Prostate gland (tissue), 2 donors: ENCODE measurements around the gene CDK1.

Source experiments
- POLR2A ChIP-seq: fragments of 450-650 bp; IDR thresholded peaks from one replicate; pipeline ENCODE4 v1.6.1; 2016; ENCODE audit warnings: antibody characterized with exemption, mild to moderate bottlenecking
- POLR2AphosphoS5 ChIP-seq: sonication (generic); formaldehyde crosslinking; IDR thresholded peaks from one replicate; pipeline ENCODE4 v1.6.1; 2017; ENCODE audit warnings: antibody characterized with exemption
- TF ChIP-seq, protein P1 (sequence below), 4 experiments: fragments of 200-600 bp in 2 of 4; fragments of 450-650 bp in 2 of 4; sonication (generic) in 2 of 4; IDR thresholded peaks; 1 replicate in 3 of 4; 2 replicates in 1 of 4; pipeline ENCODE4 v1.5.1; 2016 to 2019; ENCODE audit warnings: antibody characterized with exemption in 4 of 4, mild to moderate bottlenecking in 2 of 4, moderate library complexity in 2 of 4

DNA sequence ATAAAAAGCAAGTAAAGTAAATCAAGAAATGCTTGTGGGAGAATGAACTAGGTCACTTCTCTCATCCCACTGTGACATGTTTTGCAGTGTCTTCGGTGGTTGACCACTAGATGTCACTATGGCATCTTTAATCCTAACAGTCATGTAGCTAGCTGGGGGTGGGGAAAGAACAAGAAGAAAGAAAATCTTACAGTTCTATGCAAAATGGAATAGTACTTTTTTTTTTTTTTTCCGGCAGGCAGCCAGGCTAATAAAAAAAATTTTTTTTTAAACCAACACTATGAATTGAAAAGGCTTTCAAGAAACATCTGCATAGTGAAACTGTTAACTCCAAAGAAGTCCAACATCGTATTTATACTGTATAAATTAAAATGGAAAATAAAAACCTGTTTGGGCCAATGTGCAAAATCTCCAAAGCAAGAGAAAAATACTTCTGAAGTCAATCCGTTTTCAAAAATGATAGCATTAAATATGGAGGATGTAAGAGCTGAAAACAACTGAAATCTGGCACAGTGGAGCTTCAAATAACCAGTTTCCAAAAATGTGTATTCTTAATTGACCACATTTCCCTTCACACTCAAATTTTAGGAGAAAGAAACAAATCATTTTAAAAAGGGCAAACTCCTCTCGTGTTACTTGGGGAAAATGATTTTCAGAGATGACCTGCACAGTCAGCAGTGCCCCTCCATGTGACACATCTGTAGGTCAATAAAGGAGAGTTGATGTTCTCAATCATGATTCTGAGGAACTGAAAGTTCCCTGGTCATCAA, 38.5 kb downstream of the CDK1 start:
- TF ChIP-seq, protein P1, sequence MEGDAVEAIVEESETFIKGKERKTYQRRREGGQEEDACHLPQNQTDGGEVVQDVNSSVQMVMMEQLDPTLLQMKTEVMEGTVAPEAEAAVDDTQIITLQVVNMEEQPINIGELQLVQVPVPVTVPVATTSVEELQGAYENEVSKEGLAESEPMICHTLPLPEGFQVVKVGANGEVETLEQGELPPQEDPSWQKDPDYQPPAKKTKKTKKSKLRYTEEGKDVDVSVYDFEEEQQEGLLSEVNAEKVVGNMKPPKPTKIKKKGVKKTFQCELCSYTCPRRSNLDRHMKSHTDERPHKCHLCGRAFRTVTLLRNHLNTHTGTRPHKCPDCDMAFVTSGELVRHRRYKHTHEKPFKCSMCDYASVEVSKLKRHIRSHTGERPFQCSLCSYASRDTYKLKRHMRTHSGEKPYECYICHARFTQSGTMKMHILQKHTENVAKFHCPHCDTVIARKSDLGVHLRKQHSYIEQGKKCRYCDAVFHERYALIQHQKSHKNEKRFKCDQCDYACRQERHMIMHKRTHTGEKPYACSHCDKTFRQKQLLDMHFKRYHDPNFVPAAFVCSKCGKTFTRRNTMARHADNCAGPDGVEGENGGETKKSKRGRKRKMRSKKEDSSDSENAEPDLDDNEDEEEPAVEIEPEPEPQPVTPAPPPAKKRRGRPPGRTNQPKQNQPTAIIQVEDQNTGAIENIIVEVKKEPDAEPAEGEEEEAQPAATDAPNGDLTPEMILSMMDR (IDR thresholded peaks at IDR 0.05): peak; percentile 54 to 84 (median 74)
- TF ChIP-seq POLR2A (no peak), POLR2AphosphoS5 (peak; percentile 70)
